GM21515 (cell line): ENCODE measurements around the gene INPP4B.

Source experiments
- ATAC-seq: cut with Tn5 transposase; IDR thresholded peaks from one replicate; pipeline ENCODE4 v1.9.1; 2021; ENCODE audit not compliant: unreplicated experiment

INPP4B gene

GRCh38 chr4:142383800-142384470, 462.2 kb downstream of the INPP4B start:
- no peak for ATAC-seq

DNA sequence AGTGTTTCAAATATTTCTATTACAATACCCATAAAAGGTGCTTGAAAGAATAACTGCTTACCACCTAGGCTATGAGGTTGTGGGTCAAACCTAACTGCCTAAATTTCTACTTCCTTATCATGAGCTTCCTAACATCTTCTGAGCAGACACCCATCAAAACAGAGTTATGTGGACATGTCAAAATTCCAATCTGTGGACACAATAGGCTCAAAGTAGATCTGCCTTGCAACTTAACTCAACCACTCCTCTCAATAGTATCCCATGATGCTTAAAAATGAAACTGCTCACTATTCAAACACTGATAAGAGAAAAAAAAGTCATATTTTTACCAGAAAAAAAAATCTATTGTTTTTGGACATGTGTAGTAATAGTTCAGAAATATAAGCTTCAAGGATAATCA, 462.7 kb downstream of the INPP4B start:
- no peak for ATAC-seq

DNA sequence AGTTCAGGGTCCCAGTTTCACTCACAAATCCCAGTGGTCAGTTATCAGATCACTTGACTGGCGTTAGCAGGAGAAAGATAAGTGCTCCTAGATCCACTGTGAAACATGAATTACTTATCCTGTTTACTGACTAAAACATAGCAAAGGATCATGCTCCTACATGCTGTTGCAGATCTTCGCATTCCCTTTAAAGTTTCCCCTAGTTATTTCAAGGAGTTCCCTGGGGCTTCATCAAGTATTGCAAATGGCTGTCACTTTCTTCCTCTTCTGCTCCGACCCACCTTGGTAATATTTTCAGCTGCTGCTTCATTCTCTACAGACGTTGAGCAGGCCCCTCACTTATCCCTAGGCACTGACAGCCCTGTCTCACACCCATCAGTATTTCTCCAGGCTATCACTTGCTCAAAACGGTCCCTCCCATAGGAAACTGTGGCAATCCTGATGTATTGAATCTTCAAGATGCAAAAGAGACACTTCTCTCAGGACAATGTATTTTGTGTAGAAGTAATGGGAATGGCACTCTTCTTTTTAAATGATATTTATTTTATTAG, 466.0 kb downstream of the INPP4B start:
- no peak for ATAC-seq

GRCh38 chr4:142379277-142380051, 466.6 kb downstream of the INPP4B start:
- no peak for ATAC-seq

GRCh38 chr4:142378179-142378578, 467.9 kb downstream of the INPP4B start:
- no peak for ATAC-seq

GRCh38 chr4:142377342-142378091, 468.6 kb downstream of the INPP4B start:
- ATAC-seq, result no peak

- ATAC-seq, result no peak
These were observed 469.9 kb downstream of the INPP4B start for GRCh38 chr4:142376204-142376603.

GRCh38 chr4:142373610-142374009, 472.5 kb downstream of the INPP4B start:
- ATAC-seq, result no peak

DNA sequence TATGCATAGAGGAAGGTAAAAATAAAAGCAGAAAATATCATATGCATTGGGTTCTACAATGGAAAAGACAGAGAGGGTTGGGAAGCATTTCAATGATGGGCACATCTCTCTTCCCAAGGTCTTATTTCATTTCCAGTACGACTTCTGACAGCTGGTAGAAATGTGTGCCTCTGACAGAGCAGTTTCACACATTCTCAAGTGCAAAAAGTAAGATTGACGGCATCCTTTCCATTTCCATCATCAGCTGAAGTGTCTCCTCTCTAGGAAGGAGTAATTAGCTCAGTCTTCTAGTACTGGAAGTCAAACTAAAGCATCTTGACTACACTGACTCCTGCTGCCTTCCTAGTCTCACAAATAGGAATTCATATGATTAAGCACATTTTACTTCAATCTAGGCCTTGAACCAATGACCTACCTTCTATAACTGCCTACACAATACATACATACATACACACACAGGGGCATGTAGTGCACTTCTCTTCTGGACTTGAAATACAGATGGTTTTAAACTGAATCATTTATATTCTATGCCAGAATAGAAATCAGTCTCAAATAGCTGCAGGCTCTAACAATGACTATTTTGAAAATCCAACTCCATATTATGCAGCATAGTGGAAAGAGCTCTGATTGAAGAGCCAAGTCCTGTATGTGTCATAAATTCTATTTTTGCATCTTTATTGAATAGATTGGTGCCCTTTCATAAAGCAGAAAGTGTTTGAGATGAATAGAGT, 473.4 kb downstream of the INPP4B start:
- no peak for ATAC-seq

GRCh38 chr4:142369141-142369540, 477.0 kb downstream of the INPP4B start:
- no peak for ATAC-seq

GRCh38 chr4:142367418-142368180, 478.5 kb downstream of the INPP4B start:
- no peak for ATAC-seq

DNA sequence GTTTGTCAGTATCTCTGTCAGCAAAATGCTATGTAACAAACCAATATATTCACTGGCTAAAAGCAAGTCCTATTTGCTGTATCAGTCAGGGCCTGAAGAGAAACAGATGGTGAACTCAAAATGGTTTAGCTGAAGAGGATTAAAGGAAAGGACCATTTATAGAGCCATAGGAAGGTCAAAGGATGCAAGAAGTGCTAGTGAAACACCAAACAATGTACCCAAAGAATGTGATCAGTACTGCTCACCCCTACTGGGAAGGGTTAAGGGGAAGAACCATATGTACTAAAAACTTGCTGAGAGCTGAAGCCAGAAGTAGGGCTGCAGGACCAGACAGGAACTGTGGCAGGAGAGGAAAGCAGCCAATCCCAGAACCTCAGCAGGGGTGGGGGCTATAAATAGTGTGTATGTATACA, 479.3 kb downstream of the INPP4B start:
- ATAC-seq, result no peak

DNA sequence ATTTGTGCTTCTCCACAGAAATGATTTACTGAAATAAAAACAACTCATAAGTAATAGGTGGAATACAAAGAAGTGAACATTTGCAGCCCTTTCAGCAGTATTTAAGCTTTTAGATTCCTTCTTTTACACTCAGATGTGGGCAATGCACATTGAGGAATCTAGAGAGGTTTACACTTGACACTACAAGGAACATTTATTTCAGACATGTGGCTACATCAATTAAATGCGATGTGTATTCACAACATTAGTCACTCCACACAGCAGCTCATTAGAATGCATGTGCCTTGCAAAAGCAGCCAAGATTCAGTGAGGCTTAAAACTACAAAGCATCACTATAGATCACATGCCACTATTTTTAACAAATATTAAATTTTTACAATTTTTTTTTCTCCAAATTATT, 480.7 kb downstream of the INPP4B start:
- ATAC-seq, result no peak

DNA sequence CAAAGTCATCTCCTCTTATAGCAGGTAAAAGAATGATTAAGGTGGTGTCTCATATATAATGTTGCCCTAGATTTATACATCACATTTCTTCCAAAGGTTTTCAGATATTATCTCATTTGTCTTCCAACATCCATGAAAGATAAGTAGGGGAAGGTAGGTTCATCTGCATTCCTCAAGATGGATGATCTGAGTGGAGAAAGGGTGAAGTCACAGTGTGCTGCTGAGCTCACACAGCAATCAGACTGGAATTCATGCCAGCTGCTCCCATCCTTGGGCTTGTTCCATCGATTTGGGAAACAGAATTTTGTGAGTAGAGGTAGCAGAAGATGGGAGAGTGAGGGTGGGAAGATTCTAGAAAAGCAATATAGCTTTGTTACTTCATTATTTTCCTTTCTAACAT, 482.4 kb downstream of the INPP4B start:
- no peak for ATAC-seq

DNA sequence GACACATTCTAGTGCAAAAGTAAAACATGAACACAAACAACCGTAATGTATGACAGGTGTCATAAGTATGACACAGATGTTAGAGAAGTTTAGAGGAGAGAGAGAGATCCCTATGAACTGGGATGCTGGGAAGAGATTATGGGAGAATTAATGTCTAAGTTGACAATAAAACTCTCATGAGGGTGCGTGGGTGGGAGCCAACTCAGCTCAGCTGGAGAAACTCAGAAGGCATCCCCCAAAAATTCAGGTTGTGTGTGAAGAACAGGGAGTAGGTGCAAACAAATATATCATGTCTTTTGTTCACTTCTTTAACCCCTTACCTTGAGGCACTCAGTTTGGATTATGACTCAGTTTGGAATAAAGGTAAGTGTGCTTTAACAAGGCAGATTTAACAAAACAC, 484.1 kb downstream of the INPP4B start:
- ATAC-seq, result no peak

DNA sequence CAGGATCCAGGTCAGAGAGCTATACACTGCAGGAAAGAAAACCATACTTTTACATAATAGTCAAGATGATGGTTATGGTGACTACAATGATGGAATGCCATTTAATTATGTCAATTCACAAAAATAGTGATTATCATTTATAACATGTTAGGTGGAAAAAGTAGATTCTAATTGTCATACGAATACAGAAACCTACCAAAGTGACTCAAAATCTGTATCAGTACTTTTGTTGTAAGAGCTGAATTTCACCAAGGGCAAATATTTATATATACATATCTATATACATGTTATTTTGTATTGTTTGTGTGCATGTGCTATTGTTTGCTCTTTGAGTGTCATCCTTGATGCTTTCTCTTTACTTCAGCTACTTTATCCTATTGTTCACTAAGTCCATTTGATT, 485.4 kb downstream of the INPP4B start:
- no peak for ATAC-seq

- no peak for ATAC-seq
These were observed 487.4 kb downstream of the INPP4B start for GRCh38 chr4:142358656-142359055.

DNA sequence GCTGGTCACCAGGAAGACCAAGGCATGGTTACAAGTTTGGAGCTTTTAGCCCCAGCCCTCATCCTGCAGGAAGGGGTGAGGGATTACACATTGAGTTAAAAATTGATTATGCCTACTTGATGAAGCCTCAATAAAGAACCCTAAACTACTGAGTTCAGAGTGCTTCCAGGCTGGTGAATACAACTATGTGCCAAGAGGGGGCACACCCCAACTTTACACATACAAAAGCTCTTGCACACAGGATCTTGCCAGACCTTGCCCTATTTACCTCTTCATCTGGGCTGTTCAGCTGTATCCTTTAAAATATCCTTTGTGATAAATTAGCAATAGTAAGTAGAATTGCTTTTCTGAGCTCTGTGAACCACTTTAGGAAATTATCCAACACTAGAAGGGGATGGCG, 489.3 kb downstream of the INPP4B start:
- no peak for ATAC-seq

GRCh38 chr4:142356118-142356759, 489.9 kb downstream of the INPP4B start:
- no peak for ATAC-seq
